GM23338 (cell line): ENCODE results near the gene B4GALT2. TPM values are rescaled to one million over a fixed set of nuclear protein-coding genes. Genes with fewer than 3 reads are reported as not detected.
A peak's percentile ranks its signal among the peaks of the same experiment; 100 is the strongest.

Experiments
- ATAC-seq: fragments of 200-7000 bp; cut with Tn5 transposase; 3 replicates; pipeline ENCODE4 v1.9.1; 2020
- DNase-seq: peaks from one replicate; pipeline ENCODE4 v3.0.0-alpha.2; 2015; ENCODE audit warnings: low spot score
- H2AFZ ChIP-seq: fragments of 200-600 bp; sonication (generic); 2 replicates; pipeline ENCODE4 v1.8.0; 2016; ENCODE audit warnings: antibody characterized with exemption, mild to moderate bottlenecking, moderate library complexity
- H3F3A ChIP-seq: fragments of 200-600 bp; sonication (generic); replicated peaks from 2 replicates; pipeline ENCODE4 v1.8.0; 2017; ENCODE audit warnings: antibody characterized with exemption, mixed run types, low read depth
- H3K27ac ChIP-seq: fragments of 200-600 bp; sonication (generic); 2 replicates; pipeline ENCODE4 v1.6.1; 2016; ENCODE audit warnings: low read depth
- H3K27me3 ChIP-seq: fragments of 200-600 bp; sonication (generic); 2 replicates; pipeline ENCODE4 v1.8.0; 2016; ENCODE audit warnings: mild to moderate bottlenecking, mixed run types, moderate library complexity; ENCODE audit not compliant: insufficient read depth
- H3K36me3 ChIP-seq: fragments of 200-600 bp; sonication (generic); 2 replicates; pipeline ENCODE4 v1.8.0; 2016; ENCODE audit warnings: mild to moderate bottlenecking; ENCODE audit not compliant: insufficient read depth
- H3K4me1 ChIP-seq: fragments of 200-600 bp; sonication (generic); 2 replicates; pipeline ENCODE4 v1.8.0; 2016; ENCODE audit warnings: mild to moderate bottlenecking, moderate library complexity; ENCODE audit not compliant: insufficient read depth
- H3K4me2 ChIP-seq: fragments of 200-600 bp; sonication (generic); 2 replicates; pipeline ENCODE4 v1.7.1; 2017; ENCODE audit warnings: mixed run types
- H3K4me3 ChIP-seq: fragments of 200-600 bp; sonication (generic); 2 replicates; pipeline ENCODE4 v1.6.1; 2016; ENCODE audit warnings: mixed run types
- H3K79me2 ChIP-seq: fragments of 200-600 bp; sonication (generic); replicated peaks from 2 replicates; pipeline ENCODE4 v1.8.0; 2017; ENCODE audit warnings: mild to moderate bottlenecking; ENCODE audit not compliant: insufficient read depth
- H3K9me2 ChIP-seq: fragments of 200-600 bp; sonication (generic); 2 replicates; pipeline ENCODE4 v1.8.0; 2017; ENCODE audit not compliant: insufficient read depth
- H4K20me1 ChIP-seq: fragments of 200-600 bp; sonication (generic); replicated peaks from 2 replicates; pipeline ENCODE4 v1.8.0; 2017; ENCODE audit warnings: mild to moderate bottlenecking; ENCODE audit not compliant: insufficient read depth
- H3K27ac Mint-ChIP-seq: 2 replicates; pipeline ENCODE4 v1.8.0; 2020; ENCODE audit warnings: inconsistent platforms, mild to moderate bottlenecking, moderate library complexity, mixed read lengths
- H3K27me3 Mint-ChIP-seq: 3 replicates; pipeline ENCODE4 v1.8.0; 2022; ENCODE audit warnings: low read depth, mild to moderate bottlenecking, moderate library complexity, mixed read lengths, inconsistent platforms; ENCODE audit not compliant: insufficient read depth, poor library complexity
- H3K36me3 Mint-ChIP-seq: 3 replicates; pipeline ENCODE4 v1.8.0; 2021; ENCODE audit warnings: low read depth, mild to moderate bottlenecking, inconsistent platforms, moderate library complexity, mixed read lengths
- H3K4me1 Mint-ChIP-seq: 3 replicates; pipeline ENCODE4 v1.8.0; 2020; ENCODE audit warnings: mild to moderate bottlenecking, inconsistent platforms, mixed read lengths
- H3K4me3 Mint-ChIP-seq: 3 replicates; pipeline ENCODE4 v1.8.0; 2021; ENCODE audit warnings: moderate library complexity, mild to moderate bottlenecking, inconsistent platforms, mixed read lengths
- H3K9me3 Mint-ChIP-seq: 3 replicates; pipeline ENCODE4 v1.8.0; 2020; ENCODE audit warnings: moderate library complexity, mild to moderate bottlenecking, inconsistent platforms, mixed read lengths
- CREB1 ChIP-seq: fragments of 250-450 bp; sonication (Bioruptor Pico); IDR thresholded peaks from 2 replicates; pipeline ENCODE4 v1.5.0; 2020; ENCODE audit warnings: low read depth, mild to moderate bottlenecking, moderate library complexity
- JUNB ChIP-seq: IDR thresholded peaks from one replicate; pipeline ENCODE4 v1.6.1; 2016; ENCODE audit warnings: antibody characterized with exemption; ENCODE audit not compliant: unreplicated experiment
- REST ChIP-seq: IDR thresholded peaks from one replicate; pipeline ENCODE4 v1.6.1; 2018; ENCODE audit warnings: antibody characterized with exemption; ENCODE audit not compliant: unreplicated experiment
- STAT1 ChIP-seq: IDR thresholded peaks from one replicate; pipeline ENCODE4 v1.6.1; 2016; ENCODE audit warnings: antibody characterized with exemption; ENCODE audit not compliant: unreplicated experiment
- polyA plus RNA-seq: library from polyadenylated mRNA; unstranded; fragments of >200 nt; fragmentation: Nextera tagmentation; extraction: Ambion mirVana; gene quantifications from 2 replicates; pipeline ENCODE4 v1.2.1, GENCODE V29; 2016
- total RNA-seq: library from RNA; depleted of rRNA; stranded (reverse); fragments of >200 nt; shearing (Covaris generic); gene quantifications from 2 replicates; pipeline ENCODE4 v1.2.3, GENCODE V29; 2014
- TF ChIP-seq, protein P1 (sequence below): IDR thresholded peaks from 2 replicates; pipeline ENCODE4 v1.6.1; 2016; ENCODE audit warnings: antibody characterized with exemption
- TF ChIP-seq, protein P2 (sequence below), 2 experiments: fragments of 200-600 bp in 1 of 2; sonication (generic) in 1 of 2; conservative IDR thresholded peaks; 2 replicates each; pipeline versions ENCODE4 v1.5.1 to v1.6.1; 2016 to 2017; ENCODE audit warnings: antibody characterized with exemption in 2 of 2, low read depth in 2 of 2, mild to moderate bottlenecking in 2 of 2, moderate library complexity in 1 of 2

The B4GALT2 gene
- total and polyA plus RNA-seq, 2 experiments from 2014 or later: 22.4 to 63.1 TPM

DNA sequence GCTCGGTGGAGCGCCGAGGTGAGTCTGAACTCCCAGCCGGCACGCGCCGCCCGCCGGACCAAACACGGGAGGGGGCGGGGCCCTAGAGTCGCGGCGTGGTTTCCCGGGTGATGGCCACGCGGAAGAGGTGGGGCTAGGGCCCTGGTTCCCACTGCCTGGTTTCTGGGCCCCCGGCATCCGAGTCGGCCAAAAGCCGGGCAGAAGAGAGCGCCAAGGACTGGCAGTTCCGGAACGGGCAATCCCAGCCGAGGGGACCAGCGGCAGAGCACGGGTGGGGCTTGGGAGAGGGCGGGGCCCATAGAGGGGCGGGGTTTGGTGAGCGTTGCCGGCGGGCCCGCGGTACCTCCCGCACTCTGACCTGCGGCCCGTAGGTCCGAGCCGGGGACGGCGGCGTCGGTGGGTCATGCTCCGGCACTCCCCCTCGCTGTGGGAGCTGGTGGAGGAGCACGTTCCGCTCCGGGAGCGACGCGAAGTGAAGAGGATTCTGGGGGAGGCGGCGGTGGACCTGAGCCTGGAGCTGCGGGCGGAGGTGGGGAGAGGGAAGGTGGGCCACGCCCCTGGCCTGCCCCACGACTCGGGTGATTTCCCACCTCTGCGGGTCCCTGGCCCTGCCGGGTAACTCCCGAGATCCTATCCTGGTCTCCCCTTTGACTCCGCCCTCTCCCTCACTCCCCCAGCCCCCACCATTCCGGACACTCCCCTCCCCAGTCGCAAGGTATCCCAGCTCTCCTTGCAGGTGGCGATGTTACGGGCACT lies 12.6 kb downstream of the B4GALT2 start, which contains the start of gene CCDC24 (continued):
- TF ChIP-seq, protein P1, sequence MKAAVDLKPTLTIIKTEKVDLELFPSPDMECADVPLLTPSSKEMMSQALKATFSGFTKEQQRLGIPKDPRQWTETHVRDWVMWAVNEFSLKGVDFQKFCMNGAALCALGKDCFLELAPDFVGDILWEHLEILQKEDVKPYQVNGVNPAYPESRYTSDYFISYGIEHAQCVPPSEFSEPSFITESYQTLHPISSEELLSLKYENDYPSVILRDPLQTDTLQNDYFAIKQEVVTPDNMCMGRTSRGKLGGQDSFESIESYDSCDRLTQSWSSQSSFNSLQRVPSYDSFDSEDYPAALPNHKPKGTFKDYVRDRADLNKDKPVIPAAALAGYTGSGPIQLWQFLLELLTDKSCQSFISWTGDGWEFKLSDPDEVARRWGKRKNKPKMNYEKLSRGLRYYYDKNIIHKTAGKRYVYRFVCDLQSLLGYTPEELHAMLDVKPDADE: peak; percentile 33; the same call in 1 of the 2 replicates

- peaks cover 21% of the 10 kb centered on the region for H3K4me1 Mint-ChIP-seq
- H3K36me3 ChIP-seq: no peaks in the 10 kb centered on the region
- DNase-seq (no peak), ATAC-seq (no peak; the same call in 2 of the 3 replicates)
- peak overlapping the region; percentile 50; the same call in 1 of the 2 replicates for H3K27ac ChIP-seq
- TF ChIP-seq CREB1 (CRISPR knock-in tag) (no peak), REST (no peak), STAT1 (no peak), JUNB (no peak)
- TF ChIP-seq, protein P2, sequence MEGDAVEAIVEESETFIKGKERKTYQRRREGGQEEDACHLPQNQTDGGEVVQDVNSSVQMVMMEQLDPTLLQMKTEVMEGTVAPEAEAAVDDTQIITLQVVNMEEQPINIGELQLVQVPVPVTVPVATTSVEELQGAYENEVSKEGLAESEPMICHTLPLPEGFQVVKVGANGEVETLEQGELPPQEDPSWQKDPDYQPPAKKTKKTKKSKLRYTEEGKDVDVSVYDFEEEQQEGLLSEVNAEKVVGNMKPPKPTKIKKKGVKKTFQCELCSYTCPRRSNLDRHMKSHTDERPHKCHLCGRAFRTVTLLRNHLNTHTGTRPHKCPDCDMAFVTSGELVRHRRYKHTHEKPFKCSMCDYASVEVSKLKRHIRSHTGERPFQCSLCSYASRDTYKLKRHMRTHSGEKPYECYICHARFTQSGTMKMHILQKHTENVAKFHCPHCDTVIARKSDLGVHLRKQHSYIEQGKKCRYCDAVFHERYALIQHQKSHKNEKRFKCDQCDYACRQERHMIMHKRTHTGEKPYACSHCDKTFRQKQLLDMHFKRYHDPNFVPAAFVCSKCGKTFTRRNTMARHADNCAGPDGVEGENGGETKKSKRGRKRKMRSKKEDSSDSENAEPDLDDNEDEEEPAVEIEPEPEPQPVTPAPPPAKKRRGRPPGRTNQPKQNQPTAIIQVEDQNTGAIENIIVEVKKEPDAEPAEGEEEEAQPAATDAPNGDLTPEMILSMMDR (conservative IDR thresholded peaks at IDR 0.05; ENCODE audit: low read depth in 2 of 2): no peak
- H3F3A ChIP-seq: peaks cover 21% of the 10 kb centered on the region
- peak overlapping the region; percentile 74; the same call in 1 of the 2 replicates for H3K27ac Mint-ChIP-seq
- H2AFZ ChIP-seq: peak overlapping the region; percentile 78; the same call in 1 of the 2 replicates
- H3K9me3 Mint-ChIP-seq: no peaks in the 10 kb centered on the region
- H3K9me2 ChIP-seq: no peaks in the 10 kb centered on the region
- peak overlapping the region; percentile 97 for H3K4me2 ChIP-seq
- peaks cover 10% of the 10 kb centered on the region for H3K4me1 ChIP-seq
- H3K27me3 Mint-ChIP-seq: peaks cover 44% of the 10 kb centered on the region
- no peaks in the 10 kb centered on the region for H4K20me1 ChIP-seq
- H3K79me2 ChIP-seq: no peaks in the 10 kb centered on the region
- H3K27me3 ChIP-seq: peaks cover 11% of the 10 kb centered on the region; the same call in 1 of the 2 replicates
- H3K36me3 Mint-ChIP-seq: no peaks in the 10 kb centered on the region; the same call in 2 of the 3 replicates
- peak overlapping the region; percentile 82 for H3K4me3 ChIP-seq
- peak overlapping the region; percentile 87 for H3K4me3 Mint-ChIP-seq
Measured at GRCh38 chr1:43992232-43992995, 13.4 kb downstream of the B4GALT2 start.
